CD4-positive, alpha-beta T cell treated with Interleukin-17A for 1 hour (primary cell): ENCODE data around the gene L3MBTL3.

Experiments used
- DNase-seq: peaks from one replicate; pipeline ENCODE4 v3.0.0-alpha.2; 2020

L3MBTL3 gene

DNA sequence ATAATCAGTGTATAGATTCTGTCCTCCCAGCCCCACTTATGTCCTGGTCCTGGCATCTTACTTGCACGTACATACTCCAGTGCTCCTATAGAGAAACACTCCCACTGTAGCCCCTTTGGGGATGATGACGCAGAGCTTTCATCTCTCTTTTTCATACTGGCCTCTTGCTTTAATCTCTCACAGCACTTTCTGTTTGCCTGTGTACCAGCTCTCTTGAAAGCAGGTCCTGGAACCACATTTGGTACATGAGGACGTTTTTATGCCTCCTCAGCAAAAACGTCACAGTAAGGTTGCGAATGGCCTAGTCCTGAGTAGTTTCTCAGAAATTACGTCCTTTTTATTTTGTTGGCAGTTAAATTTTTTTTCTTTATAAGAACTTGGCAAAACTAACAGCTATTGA, 10.8 kb downstream of the L3MBTL3 start:
- DNase-seq: peak; percentile 64

DNA sequence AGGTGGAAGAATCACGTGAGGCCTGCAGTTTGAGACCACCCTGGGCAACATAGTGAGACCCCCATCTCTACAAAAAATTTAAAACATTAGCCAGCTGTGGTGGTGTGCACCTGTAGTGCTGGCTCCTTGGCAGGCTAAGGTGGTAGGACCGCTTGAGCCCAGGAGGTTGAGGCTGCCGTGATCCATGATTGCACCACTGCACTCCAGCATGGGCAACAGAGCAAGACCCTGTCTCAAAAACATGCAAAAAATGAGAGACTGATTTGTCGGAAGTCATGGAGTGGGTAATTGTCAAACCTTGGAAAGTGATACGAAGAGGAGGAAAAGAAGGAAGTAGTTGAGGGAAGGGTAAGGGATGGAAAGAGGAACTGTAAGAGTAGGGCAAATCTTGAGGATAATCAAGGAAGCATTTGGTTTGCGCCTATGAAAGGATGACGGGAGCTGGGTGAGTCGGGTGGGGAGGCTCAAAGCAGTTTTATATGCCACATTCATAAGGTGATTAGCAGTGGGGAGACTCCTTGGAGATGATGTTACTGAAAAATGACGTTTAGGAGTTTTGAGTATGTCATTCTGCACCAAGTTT, 14.5 kb downstream of the L3MBTL3 start:
- no peak for DNase-seq

DNA sequence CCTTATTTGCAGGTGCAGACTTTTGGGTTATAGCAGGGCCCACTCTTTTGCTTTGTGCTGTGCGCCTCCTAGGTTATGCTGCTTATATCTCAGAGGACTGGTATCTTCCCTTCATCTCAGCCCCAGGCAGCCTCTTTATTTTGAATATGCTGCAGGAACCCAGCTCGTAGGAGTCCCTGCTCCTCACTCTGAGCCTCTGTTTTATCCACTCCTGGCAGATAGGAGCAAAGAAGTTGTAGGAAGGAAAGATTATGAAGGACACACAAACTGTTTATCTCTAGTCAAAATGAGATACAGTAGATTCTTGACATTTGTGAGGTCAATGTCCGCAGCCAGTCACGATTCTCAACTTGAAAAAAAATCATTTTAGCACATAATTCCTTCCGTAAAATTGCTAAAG, 15.6 kb downstream of the L3MBTL3 start:
- DNase-seq: no peak

- no peak for DNase-seq
Observed at GRCh38 chr6:130034378-130035146, 16.2 kb downstream of the L3MBTL3 start.

DNA sequence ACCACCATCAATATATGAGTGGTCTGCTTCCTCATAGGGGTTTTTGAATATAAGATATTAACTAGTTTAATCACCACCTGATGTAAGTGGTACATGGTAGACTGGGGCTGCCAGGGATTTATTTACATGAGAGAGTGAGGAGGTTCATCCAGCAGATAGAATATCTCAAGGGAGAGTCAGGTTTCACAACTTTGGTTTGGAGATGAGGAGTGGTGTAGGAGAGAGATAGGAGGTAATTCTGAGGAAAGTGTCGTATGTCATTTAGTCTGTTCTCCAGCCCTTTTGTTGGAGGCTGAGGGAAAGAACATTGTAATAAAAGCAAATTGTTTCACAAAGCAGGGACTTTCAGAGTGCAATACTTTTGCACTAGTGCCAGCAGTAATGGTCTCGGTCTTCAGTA, 16.8 kb downstream of the L3MBTL3 start:
- DNase-seq: no peak

DNA sequence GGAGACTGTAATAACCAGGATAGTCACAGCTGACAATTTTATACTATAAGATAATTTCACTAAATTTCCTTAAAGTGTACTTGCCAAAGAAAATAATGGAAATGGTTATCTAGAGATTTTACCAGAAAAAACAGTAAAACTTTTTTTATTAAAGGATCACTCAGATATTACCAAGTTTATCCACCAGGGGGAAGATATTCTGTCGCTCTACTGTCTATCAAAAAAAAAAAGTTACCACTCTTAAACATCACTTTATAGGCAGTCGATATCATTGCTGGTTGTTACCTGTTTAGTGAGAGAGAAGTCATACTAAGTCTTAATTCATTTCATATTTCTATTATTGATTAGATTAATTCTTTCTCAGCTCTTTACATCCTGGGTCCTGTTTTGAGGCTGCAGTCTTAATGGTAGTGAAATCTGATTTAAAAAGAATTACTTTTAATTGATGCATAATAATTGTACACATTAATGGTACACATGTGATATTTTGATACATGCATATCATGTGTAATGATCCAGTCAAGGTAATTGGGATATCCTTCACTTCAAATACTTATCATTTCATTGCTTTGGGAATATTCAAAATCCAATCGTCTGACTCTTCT, 18.9 kb downstream of the L3MBTL3 start:
- peak; percentile 31 for DNase-seq

DNA sequence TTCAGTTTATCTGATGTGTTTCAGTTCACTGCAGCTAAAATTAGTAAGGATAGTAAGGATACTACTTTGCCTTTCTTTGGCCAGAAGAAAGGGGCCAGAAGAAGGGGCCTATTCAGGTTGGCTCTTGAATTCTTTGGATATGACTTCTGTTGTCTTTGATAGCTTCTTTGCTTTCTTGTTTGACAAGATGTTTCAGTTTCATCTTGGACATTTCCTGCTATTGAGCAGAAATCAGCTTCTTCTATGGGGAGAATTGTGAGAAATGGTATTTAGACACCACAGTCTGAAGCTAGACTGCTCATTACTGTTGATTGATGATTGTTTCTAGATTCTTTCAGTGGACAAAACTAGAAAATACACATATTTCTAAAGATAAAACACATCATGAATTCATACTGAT, 23.2 kb downstream of the L3MBTL3 start:
- no peak for DNase-seq

GRCh38 chr6:130043344-130043743, 25.0 kb downstream of the L3MBTL3 start:
- no peak for DNase-seq

DNA sequence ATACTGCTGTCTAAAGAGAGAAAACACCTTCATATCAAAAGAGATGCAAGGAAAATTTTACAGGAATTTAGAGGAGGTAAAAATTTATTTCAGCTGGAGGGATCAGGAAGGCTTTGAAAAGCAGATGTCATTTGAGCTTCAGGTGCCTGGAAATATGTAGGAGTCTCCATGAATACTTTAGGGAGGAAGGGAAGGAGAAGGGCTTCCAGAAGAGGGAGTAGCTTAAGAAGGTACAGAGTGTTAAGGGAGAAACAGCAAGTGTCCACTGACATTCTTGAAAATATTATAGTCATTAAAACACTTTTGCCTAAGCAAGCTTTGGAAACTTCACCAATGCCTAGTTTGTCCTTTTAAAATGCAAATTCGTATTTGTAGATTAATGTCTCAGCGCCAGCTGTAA, 27.2 kb downstream of the L3MBTL3 start:
- DNase-seq: no peak

GRCh38 chr6:130046671-130047070, 28.3 kb downstream of the L3MBTL3 start:
- no peak for DNase-seq

- DNase-seq: no peak
Observed at GRCh38 chr6:130047088-130047995, 29.0 kb downstream of the L3MBTL3 start.

DNA sequence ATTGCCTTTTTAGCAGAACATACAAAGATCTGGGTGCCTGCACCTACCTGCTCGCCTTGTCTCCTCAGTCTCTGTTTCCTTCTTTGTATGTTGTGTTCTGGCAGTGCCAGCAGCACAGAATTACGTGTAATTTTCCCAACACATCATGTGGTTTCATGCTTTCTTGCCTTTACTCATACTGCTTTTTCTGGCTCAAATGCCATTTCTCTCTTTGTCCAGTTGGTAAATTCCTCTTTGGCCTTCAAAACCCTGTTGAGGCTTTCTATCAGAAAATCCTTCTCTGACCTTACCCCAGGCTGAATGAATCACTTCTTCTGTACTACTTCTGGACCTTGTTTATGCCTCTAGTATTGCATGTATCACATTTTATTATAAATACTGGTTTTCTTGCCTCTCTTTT, 31.8 kb downstream of the L3MBTL3 start:
- DNase-seq: no peak

DNA sequence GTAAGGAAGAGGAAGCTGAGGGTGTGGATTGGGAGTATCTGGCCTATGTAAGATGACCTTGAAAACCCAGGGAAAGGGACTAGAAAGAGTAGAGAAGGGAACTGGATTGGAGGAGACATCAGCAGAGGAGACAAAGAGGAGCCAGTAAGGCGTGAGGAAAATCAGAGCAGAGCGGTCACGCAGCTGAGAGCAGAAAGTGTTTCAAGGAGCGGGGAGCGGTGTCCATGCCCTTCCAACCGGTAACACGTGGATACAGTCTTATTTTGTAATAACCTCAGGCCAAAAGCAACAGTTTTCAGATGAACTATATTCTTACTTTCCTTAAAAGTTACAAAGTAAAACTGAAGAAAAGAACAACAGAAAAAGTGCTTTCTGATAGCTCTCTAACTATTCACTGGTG, 36.3 kb downstream of the L3MBTL3 start:
- no peak for DNase-seq

GRCh38 chr6:130055271-130055670, 36.9 kb downstream of the L3MBTL3 start:
- DNase-seq: no peak

DNA sequence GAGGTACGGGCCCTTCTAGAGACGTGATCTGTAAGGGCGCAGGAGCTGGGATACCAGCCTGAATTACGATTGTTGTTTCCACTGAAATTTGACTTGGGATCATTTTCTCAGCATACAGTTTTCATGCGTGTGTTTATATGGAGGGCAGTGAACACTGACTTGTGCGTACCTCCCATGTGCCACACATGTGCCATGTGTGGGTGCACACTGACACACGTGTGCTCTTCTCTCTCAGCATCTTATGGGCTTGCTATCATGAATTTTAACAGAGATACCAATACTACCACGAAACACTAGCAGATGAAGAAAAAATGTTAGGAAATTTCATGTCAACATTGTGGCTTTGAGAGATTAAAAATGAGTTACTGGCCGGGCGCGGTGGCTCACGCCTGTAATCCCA, 39.1 kb downstream of the L3MBTL3 start:
- DNase-seq: no peak

- DNase-seq: no peak
Observed at GRCh38 chr6:130063806-130064205, 45.4 kb downstream of the L3MBTL3 start.

DNA sequence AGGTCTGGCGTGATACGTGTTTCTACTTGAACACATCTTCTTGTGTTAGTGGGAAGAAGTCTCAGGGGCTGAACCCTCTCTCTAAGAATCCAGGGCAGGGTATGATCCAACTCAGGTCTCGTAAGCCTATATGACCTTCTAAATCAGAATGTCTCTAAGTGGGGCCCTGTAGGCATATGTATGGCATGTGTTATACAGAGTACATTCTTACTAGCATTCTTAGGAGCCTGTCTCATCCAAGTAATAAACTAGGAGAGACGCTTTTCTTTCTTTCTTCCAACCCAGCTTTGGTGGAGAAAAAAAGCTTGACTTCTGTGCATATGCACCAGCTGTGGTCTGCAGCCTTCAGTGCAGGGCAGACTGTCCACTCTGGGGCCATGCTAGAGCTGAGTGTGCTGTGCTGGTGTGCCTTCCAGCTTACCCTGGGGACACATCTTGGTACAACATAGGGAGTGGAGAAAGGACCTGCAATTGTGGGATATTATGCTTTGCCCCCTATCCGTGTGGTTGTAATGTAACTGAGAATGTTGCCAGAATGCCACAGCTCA, 47.3 kb downstream of the L3MBTL3 start:
- DNase-seq: no peak

- no peak for DNase-seq
Observed at GRCh38 chr6:130069485-130069884, 51.1 kb downstream of the L3MBTL3 start.

DNA sequence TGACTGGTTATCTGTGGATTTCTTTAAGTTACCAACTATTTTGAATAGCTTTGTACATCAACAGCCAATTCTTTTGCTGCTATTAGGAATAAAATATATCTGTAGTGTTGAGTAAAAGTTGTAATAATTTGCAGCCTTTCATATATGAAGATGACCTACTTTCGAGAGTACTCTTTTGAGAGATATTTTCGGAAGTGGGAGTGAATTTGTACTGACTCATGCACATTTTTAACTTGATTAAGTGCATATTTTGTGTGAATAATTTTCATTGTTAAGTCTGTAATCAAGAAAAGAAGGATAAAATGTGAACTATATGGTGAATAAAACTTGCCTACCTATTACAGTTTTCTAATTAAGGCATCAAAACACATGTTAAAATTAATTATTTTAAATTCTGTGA, 51.9 kb downstream of the L3MBTL3 start:
- no peak for DNase-seq

DNA sequence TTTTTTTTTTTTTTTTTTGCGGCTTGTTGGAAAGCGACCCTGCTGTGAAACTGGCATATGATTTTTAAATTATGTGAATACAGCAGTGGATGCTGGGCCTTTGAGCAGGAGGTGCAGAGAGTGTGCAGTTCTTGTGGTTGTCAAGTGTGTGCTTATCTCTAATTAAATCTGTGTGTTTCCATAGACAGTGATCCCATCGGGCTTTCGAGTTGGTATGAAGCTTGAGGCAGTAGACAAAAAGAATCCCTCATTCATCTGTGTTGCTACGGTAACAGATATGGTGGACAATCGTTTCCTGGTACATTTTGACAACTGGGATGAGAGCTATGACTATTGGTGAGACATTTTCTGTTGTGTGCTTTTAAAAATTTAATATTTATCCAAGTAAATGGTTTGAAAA, 52.4 kb downstream of the L3MBTL3 start:
- no peak for DNase-seq

DNA sequence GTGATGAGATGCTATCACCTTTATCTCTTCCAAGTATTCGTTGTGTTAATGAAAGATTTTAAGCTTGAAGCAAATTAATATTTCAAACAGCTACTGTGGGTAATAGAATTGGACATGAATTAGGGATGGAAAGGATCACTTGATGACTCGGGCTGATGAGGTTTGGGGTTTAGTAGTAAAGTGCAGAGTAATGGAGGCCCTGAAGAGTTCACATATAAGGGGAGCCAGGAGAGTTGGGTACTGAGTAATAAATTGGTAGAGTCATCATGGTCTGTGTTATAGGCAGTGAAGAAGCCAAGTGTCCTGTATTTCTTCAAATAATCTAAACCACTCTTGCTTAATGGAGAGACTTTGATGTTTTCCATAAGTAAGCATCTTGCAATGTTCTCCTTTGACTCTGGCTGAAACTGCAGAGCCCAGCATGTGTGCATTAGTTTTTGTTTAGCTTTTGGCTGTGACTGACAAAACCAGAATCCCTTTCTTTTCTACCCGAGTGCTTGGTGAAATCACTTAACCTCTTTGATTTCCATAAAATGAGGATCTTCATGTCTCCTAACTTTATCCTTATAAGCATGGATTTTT, 57.6 kb downstream of the L3MBTL3 start:
- no peak for DNase-seq

DNA sequence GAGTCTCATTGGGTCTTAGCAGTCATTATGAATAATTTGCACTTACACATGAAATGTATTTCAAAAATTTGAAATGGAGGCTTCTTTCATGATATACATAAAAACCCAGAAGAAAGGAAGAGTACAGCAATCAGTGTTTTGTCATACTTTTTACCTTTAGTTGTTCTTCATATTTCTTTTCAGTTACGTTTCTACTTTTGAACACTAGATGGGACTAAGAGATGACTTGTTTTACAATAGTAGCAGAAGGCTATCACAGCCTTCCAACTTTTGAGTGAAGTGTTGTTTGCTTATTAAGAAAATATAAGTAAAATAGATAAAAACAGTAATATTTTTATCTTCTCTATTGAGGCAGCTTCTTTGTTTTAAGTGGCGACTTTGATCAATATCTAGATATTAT, 58.1 kb downstream of the L3MBTL3 start:
- DNase-seq: peak; percentile 32

DNA sequence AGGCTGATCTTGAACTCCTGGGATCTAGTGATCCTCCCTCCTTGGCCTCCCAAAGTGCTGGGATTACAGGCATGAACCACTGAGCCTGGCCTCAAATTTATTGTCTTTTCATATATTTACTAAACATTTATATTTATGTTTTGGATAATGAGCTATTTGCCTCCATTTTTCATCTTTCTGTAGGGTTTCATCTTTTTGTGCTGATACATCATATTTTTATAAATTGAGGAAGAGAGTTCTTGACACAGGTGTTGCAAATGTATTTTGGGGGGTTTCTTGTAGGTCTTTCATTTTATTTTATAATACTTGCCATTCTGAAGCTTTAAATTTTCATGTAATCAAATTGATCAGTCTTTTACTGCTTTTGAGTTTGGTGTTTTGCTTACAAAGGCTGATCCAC, 72.4 kb downstream of the L3MBTL3 start:
- DNase-seq: no peak
